Colon (tissue), 2 donors: ENCODE data around the gene ISL1.

Experiments used
- FAIRE-seq: peaks from 2 replicates; lab custom pipeline; 2012; peaks lifted over from hg19 to GRCh38; lab: Jason Lieb, UNC
- donor health status: control.
- donor health status: control.

The ISL1 gene

DNA sequence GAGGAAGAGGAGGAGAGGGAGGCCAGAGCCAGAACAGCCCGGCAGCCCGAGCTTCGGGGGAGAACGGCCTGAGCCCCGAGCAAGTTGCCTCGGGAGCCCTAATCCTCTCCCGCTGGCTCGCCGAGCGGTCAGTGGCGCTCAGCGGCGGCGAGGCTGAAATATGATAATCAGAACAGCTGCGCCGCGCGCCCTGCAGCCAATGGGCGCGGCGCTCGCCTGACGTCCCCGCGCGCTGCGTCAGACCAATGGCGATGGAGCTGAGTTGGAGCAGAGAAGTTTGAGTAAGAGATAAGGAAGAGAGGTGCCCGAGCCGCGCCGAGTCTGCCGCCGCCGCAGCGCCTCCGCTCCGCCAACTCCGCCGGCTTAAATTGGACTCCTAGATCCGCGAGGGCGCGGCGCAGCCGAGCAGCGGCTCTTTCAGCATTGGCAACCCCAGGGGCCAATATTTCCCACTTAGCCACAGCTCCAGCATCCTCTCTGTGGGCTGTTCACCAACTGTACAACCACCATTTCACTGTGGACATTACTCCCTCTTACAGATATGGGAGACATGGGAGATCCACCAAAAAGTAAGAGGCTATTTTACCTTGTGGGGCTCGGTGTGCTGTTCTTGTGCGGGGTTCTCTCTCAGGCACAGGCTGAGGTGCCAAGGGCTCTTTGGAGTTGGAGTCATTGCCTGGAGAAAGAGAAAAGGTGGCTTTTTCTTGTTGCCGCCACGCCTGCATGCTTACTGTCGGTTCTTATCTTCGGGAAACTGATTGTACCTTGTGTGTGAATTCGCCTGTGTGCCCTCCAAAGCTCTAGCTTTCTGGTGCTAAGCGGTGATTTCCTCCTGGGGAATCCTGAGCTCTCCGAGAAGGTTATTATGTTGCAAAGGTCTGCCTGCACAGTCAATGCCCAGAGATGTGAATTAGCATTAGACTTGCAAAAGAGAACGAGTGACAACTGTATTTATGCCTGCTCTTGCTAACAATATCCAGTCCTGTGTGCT is at the start of gene ISL1:
Gene ISL1, plus strand, starts transcription at position 318 of the 991 bp plus-strand sequence. Its CDS starts 224 bp downstream, at position 542.
- FAIRE-seq: no peak

DNA sequence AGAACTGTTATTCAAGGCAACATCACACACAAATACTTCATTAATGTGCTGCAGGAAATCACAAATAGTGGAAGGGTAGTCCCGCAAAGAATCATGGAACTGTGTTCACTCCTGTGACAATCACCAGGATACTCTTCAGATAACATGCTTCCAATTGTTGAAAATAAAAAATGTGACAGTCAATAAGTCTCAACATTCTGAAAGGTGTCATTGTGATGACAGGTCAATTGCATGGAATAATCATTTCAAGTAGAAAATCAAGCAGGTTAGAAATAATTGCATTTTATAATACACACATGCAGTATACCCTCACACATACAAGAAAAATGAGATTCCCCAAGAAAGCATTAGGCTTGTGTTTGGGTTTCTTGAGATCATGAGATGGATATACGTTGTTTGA is 46.4 kb upstream of the ISL1 start:
- FAIRE-seq: no peak

DNA sequence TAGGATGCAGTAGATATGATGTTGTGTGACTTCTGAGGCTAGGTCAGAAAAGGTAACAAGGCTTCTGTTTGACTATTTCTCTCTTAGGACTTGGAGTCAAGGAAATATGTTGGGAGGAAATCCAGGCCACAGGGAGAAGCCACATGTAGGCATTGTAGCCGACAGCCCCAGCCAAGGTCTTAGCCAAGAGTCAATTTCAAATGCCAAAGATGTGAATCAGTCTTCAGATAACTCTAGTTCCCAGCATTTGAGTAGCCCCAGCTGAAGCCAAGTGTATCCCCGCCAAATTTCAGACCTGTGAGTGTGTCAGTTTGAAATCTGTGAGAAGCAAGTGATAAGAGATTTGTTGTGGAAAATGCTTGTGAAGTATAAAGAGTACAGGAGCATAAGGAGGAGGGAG is 38.1 kb upstream of the ISL1 start:
- FAIRE-seq: no peak

DNA sequence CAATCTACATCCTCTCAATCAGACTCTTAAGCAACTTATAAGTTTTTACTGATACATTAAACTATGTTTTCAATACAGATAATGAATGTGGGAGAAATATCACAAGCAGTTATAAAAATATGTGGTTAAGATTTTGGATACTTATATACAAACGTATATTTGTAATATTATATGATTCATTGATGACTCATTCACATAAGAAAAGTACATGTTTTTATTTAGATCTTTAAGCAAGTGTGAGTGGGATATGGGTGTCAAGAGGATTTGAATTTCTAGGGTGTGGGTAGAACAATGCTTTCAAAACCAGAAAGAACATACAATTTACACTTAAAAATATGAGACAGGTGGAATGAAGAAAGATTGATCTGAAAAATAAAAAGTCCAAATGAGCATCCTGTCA is 36.1 kb upstream of the ISL1 start:
- no peak for FAIRE-seq

DNA sequence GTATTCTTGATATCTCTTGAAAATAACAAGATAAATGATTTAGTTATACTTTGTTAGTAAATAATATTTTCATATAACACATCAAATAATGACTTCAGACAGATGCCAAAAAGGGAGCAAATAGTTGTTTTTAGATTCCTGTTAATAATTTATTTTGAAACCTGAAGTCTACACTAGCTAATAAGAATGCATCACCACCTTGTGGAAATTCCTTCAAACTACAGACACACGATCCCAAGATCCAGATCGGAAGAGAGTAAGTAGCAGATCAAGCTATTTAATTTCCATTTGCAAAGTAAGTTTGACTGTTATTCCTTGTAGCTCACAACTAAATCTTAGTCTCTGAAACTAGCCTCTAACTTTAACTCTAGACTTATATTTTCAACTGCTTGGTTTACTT is 35.5 kb upstream of the ISL1 start:
- FAIRE-seq: no peak

DNA sequence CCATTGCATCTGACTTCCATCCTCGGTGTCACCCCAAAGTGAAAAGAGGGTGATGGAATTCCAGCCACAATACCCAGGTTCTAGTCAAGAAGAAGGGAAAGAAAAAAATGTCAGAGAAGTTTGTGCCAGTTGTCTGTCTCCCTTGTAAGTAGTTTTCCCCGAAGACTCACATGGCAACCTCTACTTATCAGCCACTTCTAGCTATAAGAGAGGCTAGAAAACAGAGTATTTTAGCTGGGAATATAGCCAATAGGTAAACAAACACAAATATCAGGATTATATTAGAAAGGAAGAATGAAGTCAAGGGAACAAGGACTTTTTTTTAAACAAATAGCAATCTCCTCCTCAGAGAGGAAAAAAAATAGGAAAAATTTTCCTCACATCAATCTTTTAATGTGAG is 12.2 kb upstream of the ISL1 start:
- FAIRE-seq: no peak

DNA sequence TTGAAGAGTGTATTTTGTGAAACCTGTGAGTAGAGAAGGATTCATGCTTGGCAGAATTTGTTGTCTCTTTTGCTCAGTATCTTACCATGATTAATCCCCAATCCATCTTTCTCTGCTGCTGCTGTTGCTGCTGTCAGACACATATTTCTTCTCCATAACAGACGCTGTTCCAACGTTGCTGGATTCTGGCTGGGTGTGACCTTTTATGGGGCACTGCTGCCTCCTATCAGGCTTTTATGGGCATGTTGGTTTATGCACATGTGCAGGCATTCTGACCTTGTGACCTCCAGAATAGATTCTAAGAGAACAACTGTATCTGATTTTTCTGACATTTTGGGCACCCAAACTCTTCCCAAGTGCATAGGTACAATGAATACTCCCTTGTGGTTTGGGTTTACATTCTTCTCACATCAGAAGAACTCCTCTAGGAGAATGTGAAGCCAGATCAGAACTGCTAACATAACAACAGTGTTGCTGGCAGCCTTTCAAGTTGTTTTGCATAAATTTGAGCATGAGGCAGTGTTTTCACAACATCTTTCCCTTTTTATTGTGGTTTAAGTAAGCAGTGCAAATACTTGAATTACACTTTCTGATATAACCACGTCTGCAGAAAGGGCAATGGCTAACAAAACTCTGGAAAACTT is 9.2 kb upstream of the ISL1 start:
- no peak for FAIRE-seq

DNA sequence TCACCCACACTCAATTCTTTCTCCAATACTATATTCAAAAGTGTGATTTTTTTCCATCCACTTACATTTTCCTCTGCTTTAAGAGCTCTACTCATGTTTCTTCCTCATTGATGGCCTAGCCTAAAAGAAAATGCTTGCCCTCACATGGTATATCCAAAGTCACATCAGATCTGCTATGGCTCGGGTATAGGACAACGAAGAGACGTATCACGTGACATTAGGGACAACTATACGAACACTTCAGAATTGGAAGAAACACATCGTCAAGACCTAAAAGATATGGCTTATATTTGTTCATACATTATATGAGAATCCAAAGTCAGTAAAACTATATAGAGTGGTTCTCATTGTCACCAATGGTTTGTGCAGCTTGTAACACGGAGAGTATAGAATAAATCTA is 8.2 kb upstream of the ISL1 start:
- no peak for FAIRE-seq

DNA sequence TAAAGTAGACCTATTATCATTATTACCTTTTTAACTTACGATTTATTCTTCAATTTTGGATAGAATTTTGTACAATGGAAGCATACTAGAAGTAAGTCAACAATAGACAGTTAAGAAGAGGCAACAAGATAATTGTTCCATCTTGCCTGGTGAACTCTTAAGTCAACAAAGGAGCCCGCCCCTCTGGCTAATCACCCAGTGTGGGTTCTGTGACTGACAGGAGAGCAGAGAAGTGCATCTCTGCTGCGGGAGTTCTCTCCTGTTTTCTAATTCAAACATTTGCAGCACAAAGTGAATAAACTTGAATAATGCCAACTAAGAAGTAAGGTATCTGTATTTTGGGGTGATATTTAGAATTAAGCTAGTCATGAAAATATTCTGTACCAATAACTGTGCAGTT is 6.7 kb upstream of the ISL1 start:
- no peak for FAIRE-seq

DNA sequence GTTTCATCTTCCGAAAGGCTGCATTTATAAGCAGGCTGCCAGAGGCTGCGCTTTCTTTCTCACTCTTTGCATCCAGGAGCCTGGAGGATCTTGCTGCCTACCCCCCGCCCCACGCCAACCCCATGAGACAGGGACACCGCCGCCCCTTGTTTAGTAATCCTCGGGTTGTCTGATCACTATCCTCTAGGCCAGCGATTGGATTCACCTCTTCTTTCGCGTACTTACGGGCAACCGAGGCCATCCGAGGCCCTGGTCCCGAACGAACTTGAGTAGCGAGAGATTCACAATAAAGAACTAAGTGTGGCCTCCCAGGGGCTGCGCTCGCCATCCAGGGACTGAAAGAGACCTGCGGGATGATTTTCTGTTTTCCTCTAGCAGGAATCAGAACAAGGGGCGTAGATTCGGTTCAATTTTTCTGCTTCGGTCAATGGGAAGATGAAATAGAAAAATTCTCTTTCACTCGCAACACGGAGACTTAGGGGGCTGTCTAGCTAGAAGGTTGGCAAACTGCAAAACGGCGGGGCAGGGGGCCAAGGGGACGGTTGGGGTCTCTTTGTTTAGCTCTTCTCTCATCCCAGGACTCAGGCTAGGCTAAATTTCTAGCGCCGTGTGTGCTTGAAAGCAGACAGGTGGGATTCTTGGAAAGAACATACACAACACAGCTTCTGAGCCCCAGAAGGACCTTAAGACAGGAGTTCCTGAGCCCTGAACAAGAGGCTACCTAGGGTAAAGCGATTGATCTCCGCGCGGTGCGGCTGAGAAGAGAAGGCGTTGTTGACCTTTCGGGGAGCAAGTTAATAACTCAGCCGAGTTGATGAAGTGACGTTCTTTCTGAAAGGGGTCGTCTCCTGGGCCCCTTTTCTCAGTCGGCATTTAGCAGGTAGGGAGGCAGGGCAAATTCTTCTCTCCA is 5.8 kb upstream of the ISL1 start:
- no peak for FAIRE-seq

DNA sequence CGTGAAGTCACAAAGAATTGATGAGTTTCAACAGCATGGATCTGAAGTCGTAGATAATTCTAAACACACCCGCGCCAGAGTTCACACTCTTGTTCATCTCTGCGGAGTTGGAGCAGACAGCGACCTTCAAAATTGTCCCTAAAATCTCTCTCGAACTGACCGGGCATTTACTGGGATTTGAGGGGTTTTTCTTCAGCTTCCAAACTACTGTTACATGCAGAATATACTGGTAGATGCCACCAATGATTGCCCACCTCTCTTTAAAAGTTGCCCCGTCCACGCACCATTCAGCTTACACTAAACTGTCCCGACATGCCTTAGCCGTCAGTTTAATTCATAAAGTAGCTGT is 5.2 kb upstream of the ISL1 start:
- FAIRE-seq: no peak

DNA sequence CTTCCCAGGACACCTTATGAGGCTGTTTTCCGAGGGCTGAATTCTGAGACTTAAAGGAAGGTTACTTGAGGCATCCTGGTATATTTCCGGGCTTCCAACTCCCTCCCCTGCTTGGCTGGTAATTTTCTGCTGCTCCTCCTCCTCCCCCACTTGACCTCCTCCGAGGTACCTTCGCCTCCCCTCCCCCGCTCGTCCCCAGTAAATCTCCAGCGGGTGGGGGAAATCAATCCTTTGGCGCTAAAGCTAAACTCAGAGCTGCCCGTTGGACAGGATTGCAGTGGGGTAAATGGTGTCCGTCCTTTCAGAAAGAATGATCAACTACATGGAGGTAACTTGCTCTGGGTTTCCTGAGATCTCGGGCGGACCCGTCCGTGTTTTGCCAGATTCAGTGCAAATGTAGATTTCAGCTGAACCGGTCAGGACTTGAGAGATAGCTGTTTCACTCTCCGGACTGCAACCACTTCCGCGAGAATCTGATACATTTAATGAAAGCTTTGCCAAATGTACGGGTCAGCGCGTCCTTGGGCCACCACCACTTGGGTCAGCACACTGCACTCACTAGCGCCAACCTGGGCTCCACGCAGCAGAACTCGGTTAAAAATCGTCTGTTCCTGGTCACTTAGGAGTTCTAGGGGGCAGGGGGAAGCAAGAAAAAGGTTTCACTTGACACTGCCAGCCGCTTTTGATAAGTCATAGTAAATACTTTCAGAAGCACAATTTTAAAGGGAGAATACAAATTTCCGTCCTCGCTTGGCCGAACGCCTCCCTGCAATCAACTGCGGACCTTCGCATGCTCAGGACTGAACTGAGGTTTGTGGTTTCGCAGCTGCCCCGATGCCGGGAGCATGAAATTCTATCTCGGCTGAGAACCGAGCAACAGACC is 4.6 kb upstream of the ISL1 start:
- FAIRE-seq: no peak

DNA sequence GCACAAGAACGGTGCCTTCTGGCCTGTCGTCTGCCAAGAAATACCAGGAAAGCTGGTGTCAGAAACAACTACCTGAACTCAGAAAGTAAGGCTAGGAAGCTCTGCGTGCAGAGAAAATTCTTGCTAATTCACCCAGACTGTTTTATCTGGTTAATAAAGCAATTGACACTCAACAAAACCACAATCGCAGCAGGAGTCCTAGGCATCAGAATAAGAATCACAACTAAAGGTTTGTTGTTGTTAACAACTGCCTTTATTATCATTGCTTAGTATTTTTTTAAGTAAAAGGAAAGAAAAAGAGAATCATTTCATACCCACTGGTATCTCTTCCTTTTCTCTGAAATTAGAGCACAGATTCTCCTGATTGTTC is 3.9 kb upstream of the ISL1 start:
- no peak for FAIRE-seq

DNA sequence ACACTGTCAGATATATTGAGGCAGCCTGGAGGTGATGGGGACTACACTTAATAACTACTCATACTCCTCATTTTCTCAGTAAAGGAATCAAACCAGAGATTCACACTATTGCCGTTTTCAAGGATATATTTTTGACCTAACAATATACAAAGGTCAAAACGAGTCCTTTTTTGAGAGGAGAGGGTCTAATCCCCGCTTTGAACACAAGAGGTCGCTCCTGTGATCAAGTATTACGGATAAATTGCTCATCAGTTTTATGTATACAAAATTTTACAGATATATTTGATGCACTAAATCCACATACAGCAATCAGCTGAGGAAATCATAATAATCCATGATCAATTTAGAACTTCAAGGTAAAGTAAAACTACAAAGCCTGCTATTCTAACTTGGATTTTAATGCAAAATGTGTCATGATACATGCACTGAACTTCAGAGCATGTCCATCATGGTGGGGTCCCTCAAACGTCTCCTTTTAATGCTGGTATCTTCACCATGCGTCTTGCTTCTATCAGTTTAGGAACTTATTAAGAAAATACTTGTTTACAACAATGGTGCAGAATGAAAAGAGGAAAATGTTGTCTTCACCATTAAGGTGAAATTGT is 2.5 kb upstream of the ISL1 start:
- no peak for FAIRE-seq

DNA sequence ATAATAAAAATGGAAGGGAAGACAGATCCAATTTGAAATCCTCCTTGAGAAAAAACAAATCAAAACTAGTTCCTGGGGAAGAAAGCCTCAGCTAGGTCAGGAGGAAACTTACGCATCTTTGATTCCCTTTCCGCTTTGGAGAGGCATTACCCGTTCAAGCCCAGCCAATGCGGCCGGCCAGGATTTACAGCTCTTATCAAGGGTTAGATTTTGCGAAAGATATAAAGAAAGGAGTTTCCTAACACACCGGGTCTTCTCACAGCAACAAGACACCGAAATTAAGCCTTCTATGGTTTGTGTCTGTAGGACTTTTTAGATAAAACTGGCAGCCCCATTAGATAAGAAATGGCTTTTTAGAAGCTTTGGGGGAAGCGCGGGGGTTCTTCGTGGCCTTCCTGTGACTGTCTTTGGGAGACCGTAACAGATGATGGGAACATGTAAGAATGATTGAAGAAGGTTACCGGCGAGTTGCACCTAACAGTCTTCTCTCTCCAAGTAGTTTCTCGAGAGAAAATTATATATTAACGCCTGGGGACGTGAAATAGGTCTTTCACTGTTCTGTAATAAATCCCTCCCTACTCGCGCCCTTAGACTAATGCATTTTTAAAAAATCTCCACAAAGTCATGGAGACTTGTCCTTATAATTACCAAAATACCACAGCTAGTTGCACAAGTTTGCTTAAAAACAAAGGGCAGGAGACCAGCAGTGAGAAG is 1.3 kb upstream of the ISL1 start:
- FAIRE-seq: no peak

DNA sequence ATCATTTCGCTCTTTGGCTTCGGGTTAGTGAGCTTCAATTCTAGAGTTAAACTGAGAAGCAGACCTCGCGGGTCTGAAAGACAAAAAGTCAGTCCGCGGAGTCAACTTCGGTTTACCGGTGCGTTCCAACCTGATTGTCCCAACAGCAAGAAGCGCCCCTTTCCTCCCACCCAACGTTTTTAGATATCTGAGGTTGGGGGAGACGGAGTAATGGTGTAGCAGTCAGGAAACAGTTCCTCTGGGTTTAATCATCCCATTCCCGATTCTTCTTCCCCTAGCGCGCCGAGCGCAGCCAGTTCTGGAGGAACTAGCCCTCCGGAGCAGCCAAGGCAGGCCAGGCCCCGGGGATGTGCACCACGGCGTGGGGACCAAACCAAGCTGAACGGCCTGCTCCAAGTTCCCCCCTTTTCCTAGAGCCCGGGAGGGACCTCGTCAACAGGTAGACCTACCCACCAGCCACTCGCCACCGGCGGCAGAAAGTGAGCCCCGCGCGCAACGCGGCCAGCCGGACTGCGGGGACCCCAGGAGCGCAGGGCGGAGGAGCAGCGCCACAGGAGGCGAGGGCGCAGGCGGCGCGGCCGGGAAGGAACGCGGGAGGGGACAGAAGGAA is 622 bp upstream of the ISL1 start:
- FAIRE-seq: no peak

DNA sequence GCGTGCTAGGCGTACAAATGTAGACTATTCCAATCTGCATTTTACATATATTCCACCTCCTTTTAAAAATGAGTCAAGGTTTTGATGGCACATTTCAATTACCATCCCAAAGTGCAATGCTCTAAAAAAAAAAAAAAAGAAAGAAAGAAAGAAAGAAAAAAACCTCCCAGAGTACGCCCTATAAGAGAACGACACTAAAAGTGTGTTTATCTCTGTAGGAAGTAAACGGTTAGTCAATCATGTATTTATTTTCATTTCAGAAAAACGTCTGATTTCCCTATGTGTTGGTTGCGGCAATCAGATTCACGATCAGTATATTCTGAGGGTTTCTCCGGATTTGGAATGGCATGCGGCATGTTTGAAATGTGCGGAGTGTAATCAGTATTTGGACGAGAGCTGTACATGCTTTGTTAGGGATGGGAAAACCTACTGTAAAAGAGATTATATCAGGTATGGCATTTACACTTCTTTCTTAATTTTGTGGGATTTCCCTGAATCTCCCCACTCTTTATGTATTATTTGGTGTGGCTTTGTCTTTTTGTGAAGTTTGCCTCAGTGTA is 1.1 kb downstream of the ISL1 start:
- FAIRE-seq: no peak

DNA sequence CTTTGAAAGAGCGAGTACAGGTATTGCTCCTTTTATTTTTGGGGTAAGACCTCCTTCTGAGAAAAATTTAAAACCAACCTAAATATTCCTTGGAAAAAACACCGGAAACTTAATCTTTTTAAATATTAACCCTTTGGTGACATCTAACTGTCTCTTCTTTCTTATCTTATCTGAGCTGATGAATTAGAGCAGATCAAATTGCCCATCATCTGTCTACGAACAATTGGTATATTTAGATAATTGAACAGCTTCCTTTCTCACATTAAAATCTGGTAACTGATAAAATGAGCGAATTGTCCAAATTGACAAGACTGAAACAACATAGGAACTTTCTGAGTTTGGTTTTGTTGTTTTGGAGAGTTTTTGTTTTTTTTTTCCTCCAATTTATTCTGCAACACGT is 2.0 kb downstream of the ISL1 start:
- FAIRE-seq: no peak

DNA sequence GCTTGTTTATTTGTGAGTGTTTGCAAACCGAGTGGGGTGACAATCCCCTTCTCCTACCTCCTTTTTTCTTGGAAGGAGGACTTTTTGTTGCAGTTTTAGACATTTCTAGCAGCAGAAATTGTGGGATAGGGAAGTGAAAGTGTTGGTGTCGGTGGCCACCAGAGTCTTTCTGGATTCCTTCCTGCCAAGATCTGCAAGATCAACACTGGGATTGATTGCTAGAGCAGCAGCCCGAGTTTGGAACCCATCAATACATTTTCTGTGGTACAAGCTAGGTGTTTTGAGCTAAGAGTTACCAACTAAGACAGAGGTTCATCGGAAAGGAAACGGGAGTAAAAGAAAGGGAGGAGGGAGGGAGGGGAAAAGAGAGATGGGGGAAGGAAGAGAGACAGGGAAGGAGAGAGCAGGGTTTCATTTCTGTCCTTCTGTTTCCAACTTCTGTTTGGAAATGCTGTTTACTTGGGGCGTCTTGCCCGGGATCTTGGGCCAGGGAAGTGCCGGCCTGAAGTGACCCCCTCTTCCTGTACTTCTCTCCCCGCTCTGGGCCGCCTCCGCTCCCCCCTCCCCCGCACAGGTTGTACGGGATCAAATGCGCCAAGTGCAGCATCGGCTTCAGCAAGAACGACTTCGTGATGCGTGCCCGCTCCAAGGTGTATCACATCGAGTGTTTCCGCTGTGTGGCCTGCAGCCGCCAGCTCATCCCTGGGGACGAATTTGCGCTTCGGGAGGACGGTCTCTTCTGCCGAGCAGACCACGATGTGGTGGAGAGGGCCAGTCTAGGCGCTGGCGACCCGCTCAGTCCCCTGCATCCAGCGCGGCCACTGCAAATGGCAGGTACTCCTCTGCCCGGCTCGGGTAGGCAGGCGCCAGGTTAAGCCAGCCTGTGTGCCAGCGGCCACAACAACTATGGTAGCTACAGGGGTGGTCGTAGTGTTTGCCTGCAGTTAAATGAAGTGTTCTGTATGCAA is 4.0 kb downstream of the ISL1 start:
- no peak for FAIRE-seq
